Coronary artery (tissue), 2 donors: ENCODE data around the gene SLU7.
A peak's percentile ranks its signal among the peaks of the same experiment; 100 is the strongest.

Source experiments
- DNase-seq: peaks from one replicate; pipeline ENCODE4 v3.0.0-alpha.2; 2017; ENCODE audit warnings: low spot score
- H3K27ac ChIP-seq, 2 donors: fragments of 200-600 bp; sonication (generic); one replicate each; pipeline ENCODE4 v1.5.1; 2016 to 2019
- H3K4me3 ChIP-seq: fragments of 200-600 bp; sonication (generic); 2 replicates; pipeline ENCODE4 v1.5.1; 2016; ENCODE audit warnings: mild to moderate bottlenecking, moderate library complexity
- CTCF ChIP-seq: fragments of 200-600 bp; sonication (generic); IDR thresholded peaks from one replicate; pipeline ENCODE4 v1.5.1; 2019; ENCODE audit warnings: antibody characterized with exemption

SLU7 gene

DNA sequence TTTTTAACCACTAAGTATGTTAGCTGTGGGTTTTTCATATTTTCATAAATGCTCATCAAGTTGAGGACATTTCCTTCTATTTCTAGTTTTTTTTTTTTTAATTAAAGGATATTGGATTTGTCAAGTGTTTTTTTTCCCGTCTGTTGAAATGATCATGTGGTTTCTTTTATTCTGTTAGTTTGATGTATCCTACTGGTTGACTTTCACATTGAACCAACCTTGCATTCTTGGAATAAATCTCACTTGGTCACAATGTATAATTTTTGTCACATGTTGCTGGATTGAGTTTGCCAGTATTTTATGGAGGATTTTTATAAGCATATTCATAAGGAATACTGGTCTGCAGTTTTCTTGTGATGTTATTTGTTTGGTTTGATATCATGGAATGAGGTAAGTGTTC is 31.4 kb downstream of the SLU7 start:
- DNase-seq: no peak
- no peak for TF ChIP-seq CTCF
- no peak overlapping the region for H3K4me3 ChIP-seq

GRCh38 chr5:160385496-160385895 is 33.4 kb downstream of the SLU7 start:
- no peak for TF ChIP-seq CTCF
- no peak for DNase-seq
- H3K4me3 ChIP-seq: no peak overlapping the region
- H3K27ac ChIP-seq: no peak overlapping the region

More for the DNA sequence above, 31.4 kb downstream of the SLU7 start:
- no peak overlapping the region for H3K27ac ChIP-seq

GRCh38 chr5:160384681-160385080 is 34.2 kb downstream of the SLU7 start:
- TF ChIP-seq CTCF: no peak
- Histone ChIP-seq H3K27ac (no peak overlapping the region), H3K4me3 (no peak overlapping the region)
- DNase-seq: no peak

- no peak overlapping the region for H3K4me3 ChIP-seq
- DNase-seq: no peak
- no peak overlapping the region for H3K27ac ChIP-seq
- TF ChIP-seq CTCF: no peak
Measured at GRCh38 chr5:160382346-160382745, 36.5 kb downstream of the SLU7 start.

GRCh38 chr5:160380041-160380440 is 38.8 kb downstream of the SLU7 start:
- H3K4me3 ChIP-seq: no peak overlapping the region
- TF ChIP-seq CTCF: no peak
- H3K27ac ChIP-seq: no peak overlapping the region
- no peak for DNase-seq

- no peak for DNase-seq
- no peak overlapping the region for H3K4me3 ChIP-seq
- no peak for TF ChIP-seq CTCF
- peak overlapping the region in 1 of 2 donors; percentile 31 for H3K27ac ChIP-seq
Measured at GRCh38 chr5:160379511-160379910, 39.4 kb downstream of the SLU7 start.

- DNase-seq: no peak
- no peak for TF ChIP-seq CTCF
- no peak overlapping the region for H3K27ac ChIP-seq
- H3K4me3 ChIP-seq: no peak overlapping the region
Measured at GRCh38 chr5:160378330-160378729, 40.6 kb downstream of the SLU7 start.
